GM19099 (cell line): ENCODE measurements around the gene NADSYN1.

ENCODE experiments used
- POLR2A ChIP-seq: IDR thresholded peaks from 3 replicates; pipeline ENCODE4 v1.6.1; 2011; ENCODE audit warnings: low read depth; ENCODE audit not compliant: insufficient read length; ENCODE audit errors: extremely low read depth

NADSYN1 gene

GRCh38 chr11:71446150-71446549, 6.9 kb upstream of the NADSYN1 start:
- TF ChIP-seq POLR2A = no peak

DNA sequence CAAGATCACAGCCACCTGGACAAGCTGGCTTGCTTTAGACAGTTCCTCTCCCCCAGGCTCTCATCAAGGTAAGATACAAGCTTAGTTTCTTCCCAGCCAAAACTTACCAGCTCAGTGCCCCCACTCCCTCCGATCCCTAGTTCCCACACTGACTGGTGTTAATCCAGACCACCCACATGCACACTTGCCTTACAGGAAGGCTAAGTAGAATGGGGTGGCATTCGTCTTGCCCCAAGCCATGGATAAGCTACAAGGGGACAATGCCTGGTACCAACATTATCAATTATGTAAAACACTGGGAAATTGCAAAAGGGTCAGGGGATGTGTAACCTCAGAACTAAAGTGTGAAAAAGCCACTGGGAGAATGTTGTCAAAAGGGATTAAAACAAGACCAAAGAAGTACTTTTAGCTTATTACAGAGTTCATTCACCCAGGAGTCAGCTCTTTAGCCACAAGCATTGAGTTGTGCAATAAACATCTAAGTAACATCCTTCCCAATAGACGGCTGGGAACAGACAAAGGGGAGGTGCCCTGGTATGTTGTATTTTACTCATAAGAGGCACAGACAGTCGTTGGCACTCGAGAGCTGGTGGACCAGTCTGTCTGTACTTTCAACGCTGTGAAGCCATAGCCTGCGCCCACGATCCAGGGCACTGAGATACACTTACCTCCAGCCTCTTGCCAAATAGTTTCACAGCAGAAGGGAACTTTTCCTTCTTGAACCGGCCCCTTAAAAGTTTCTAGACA, 5.9 kb upstream of the NADSYN1 start:
- TF ChIP-seq POLR2A = no peak

DNA sequence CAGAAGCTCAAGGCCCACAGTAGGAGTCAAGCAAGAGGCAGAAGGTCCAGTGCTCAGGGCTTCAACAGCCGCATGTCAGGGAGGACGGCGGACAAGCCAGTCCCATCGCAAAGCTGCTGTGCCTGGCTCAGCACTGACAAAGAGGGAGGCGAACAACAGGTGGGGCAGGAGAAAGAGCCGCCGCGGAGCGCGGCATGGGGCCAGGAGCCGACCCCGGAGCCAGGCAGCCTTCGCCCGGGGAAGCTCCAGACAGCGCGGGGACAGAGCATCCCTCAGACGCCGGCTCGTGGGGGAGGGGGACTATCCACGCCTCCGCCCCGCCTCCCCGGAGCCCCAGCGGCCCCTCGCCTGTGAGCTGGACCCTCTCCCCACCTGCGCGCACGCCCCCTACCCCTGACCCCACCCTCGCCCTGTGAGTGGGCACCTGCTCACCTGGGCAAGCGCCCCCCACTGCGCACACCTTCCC, 5.2 kb upstream of the NADSYN1 start:
- TF ChIP-seq POLR2A = no peak

- TF ChIP-seq POLR2A = peak; percentile 75
Observed at GRCh38 chr11:71448257-71449171, 4.5 kb upstream of the NADSYN1 start, which contains the start of gene DHCR7. TSS of gene DHCR7 (minus strand) at chr11:71448393. CDS start at chr11:71444952, 3,441 bp downstream.

DNA sequence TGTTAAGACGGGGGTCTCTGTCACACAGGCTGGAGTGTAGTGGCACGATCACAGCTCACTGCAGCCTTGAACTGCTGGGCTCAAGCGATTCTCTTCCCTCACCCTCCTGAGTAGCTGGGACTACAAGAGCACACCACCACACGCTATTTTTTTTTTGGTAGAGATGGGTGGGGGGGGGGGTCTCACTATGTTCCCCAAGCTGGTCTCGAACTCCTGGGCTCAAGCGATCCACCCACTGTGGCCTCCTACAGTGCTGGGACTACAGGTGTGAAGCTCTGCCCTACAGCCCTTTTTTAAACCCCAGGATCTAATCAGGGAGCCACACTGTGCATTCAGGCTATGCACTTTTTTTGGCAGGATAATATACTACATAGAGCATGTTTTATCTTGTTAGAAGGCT, 3.4 kb upstream of the NADSYN1 start:
- TF ChIP-seq POLR2A = no peak

DNA sequence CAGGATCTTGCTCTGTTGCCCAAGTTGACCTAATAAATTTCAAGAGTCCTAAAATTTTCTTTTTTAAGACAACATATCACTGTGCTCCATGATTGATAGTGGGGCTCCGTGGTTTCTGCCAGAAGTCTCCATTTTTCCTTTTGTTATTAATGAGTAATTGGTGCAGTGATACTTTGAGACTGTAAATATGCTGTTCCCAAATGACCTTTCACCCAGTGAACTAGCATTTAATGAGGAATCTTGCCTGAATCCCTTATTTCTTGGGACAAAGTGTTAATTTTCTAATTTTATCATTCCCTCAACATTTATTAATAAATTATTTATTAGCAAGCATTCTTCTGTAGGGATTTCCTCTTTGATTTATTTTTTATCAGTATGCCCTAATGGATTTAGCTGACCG, 2.5 kb upstream of the NADSYN1 start:
- TF ChIP-seq POLR2A = no peak

GRCh38 chr11:71450939-71451338, 2.1 kb upstream of the NADSYN1 start:
- no peak for TF ChIP-seq POLR2A

- TF ChIP-seq POLR2A = no peak
Observed at GRCh38 chr11:71451596-71452198, 1.3 kb upstream of the NADSYN1 start.

GRCh38 chr11:71452199-71453036, 585 bp upstream of the NADSYN1 start:
- TF ChIP-seq POLR2A = no peak

- TF ChIP-seq POLR2A = no peak
Observed at GRCh38 chr11:71453918-71454304, 908 bp downstream of the NADSYN1 start.

DNA sequence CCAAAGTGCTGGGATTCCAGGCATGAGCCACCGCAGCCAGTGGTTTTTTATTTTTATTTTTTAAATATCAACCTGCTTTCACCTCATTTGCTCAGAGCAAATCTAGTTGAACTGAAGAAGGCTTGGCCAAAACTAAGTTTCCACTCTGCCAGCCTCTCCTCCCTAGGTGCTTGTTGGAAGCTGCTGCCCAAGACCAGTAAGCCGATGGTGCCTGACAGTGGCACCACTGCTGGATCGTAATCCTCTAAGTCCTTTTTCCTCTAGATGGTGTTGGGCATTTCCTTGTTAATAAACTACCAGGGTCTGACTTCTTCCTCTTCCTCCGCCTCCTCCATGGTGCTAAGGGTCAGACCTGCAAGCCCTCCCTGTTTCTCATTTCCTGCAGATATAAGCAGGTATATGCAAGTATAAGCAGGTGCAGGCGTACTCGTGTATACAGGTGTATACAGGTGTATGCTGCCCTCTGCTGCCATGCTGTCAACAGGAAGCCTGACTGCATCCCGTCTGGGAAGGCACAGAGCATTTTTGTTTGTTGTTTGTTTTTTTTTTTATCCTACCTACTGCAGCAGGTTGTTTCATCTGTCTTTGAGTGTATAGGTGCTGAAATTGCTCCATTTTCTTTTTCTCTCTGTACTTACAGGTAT, 1.6 kb downstream of the NADSYN1 start:
- no peak for TF ChIP-seq POLR2A

GRCh38 chr11:71456294-71456693, 3.3 kb downstream of the NADSYN1 start:
- no peak for TF ChIP-seq POLR2A

- TF ChIP-seq POLR2A = no peak
Observed at GRCh38 chr11:71456831-71457230, 3.8 kb downstream of the NADSYN1 start.
